Calu3 (cell line): ENCODE measurements around the gene SHISA2. TPM values are rescaled to one million over a fixed set of nuclear protein-coding genes. Genes with fewer than 3 reads are reported as not detected.

Experiments
- BruUV-seq: library from RNA; stranded (reverse); fragments of 400-500 nt; replicated peaks from 2 replicates; lab custom pipeline; 2021; lab: Mats Ljungman, UMichigan
- CTCF ChIA-PET: fragments of 300-600 bp; sonication (Branson Sonifier 250); formaldehyde crosslinking; loops from one replicate; lab custom pipeline; 2022; ENCODE audit warnings: antibody characterized with exemption; lab: Charles Lee
- DNase-seq: peaks from one replicate; pipeline ENCODE4 v3.0.0; 2022
- H3K27ac Mint-ChIP-seq: one replicate; pipeline ENCODE4 v1.8.0; 2022; ENCODE audit warnings: mixed read lengths; ENCODE audit not compliant: unreplicated experiment
- H3K27me3 Mint-ChIP-seq: one replicate; pipeline ENCODE4 v1.8.0; 2022; ENCODE audit warnings: mixed read lengths; ENCODE audit not compliant: unreplicated experiment
- H3K36me3 Mint-ChIP-seq: one replicate; pipeline ENCODE4 v1.8.0; 2022; ENCODE audit warnings: mild to moderate bottlenecking, moderate library complexity, mixed read lengths; ENCODE audit not compliant: insufficient read depth, unreplicated experiment
- H3K4me1 Mint-ChIP-seq: one replicate; pipeline ENCODE4 v1.8.0; 2022; ENCODE audit warnings: mild to moderate bottlenecking, low read depth, mixed read lengths; ENCODE audit not compliant: unreplicated experiment
- H3K4me3 Mint-ChIP-seq: one replicate; pipeline ENCODE4 v1.8.0; 2022; ENCODE audit warnings: mild to moderate bottlenecking, low read depth, moderate library complexity, mixed read lengths; ENCODE audit not compliant: unreplicated experiment
- H3K9me3 Mint-ChIP-seq: one replicate; pipeline ENCODE4 v1.8.0; 2022; ENCODE audit warnings: low read depth, mixed read lengths; ENCODE audit not compliant: unreplicated experiment
- intact Hi-C: fragments of 100-400 bp; cut with micrococcal nuclease; formaldehyde crosslinking; loops from one replicate; pipeline ENCODE4 v1.10.0; 2022; ENCODE audit not compliant: unreplicated experiment
- total RNA-seq: library from RNA; stranded (reverse); gene quantifications from 2 replicates; pipeline ENCODE4 v1.2.3, GENCODE V29; 2022
- TF ChIP-seq, protein P1 (sequence below): fragments of 200-600 bp; IDR thresholded peaks from one replicate; pipeline ENCODE4 v1.8.0; 2022; ENCODE audit warnings: antibody characterized with exemption; ENCODE audit not compliant: unreplicated experiment

Gene SHISA2
- total RNA-seq, 1 experiment from 2014 or later = 23.2 TPM

DNA sequence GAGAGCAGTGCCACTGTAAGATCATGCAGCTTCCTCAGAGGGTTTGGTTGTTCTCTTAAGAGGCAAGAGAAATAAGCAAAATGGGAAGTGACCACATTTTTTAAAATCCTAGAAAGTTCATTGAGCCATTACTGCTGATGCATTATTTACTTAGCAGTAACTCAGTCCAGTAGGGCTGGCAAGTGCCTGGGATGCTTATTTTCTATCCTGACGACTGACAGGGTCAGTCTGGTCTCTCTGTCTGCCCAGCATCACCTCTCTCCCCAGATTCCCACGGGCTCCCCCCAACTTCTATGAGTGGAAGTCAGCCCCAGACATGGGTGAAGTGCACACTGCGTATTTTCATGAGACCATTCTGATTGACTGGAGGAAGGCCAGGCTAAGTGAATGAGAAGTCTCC, 10.4 kb downstream of the SHISA2 start:
- intact Hi-C loops = no loop called here
- H3K27me3 Mint-ChIP-seq = no peaks in the 10 kb centered on the region
- no peaks in the 10 kb centered on the region for H3K4me1 Mint-ChIP-seq
- CTCF ChIA-PET = interaction anchor here (0.5 kb wide), 1 partner anchor 602 kb away, joined by 3 read pairs; no protein-coding TSS in a partner anchor
- TF ChIP-seq, protein P1, sequence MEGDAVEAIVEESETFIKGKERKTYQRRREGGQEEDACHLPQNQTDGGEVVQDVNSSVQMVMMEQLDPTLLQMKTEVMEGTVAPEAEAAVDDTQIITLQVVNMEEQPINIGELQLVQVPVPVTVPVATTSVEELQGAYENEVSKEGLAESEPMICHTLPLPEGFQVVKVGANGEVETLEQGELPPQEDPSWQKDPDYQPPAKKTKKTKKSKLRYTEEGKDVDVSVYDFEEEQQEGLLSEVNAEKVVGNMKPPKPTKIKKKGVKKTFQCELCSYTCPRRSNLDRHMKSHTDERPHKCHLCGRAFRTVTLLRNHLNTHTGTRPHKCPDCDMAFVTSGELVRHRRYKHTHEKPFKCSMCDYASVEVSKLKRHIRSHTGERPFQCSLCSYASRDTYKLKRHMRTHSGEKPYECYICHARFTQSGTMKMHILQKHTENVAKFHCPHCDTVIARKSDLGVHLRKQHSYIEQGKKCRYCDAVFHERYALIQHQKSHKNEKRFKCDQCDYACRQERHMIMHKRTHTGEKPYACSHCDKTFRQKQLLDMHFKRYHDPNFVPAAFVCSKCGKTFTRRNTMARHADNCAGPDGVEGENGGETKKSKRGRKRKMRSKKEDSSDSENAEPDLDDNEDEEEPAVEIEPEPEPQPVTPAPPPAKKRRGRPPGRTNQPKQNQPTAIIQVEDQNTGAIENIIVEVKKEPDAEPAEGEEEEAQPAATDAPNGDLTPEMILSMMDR = no peak
- no peaks in the 10 kb centered on the region for H3K36me3 Mint-ChIP-seq
- H3K9me3 Mint-ChIP-seq = no peaks in the 10 kb centered on the region
- BruUV-seq = no TSS peak
- no peak overlapping the region for H3K27ac Mint-ChIP-seq
- no peak for DNase-seq
- H3K4me3 Mint-ChIP-seq = no peak overlapping the region

DNA sequence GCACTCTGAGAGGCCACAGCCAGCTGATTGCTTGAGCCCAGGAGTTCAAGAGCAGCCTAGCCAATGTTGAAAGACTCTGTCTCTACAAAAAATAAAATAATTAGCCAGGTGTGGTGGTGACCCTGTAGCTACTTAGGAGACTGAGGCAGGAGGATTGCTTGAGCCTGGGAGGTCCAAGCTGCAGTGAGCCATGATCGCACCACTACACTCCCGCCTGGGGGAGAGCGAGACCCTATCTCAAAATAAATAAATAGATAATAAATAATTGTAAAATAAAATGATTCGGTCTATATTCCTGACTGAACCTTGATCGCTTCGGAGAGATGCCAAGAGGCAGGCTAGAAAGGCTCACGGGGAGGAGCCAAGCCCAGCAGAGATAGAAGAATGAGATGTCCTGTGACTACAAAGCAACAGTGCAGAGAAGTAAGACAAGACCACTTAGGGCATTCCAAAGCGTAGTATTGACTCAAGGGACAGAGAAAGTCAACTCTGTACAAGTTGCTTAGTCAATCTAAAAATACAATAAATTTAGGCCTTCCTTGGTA, 12.8 kb downstream of the SHISA2 start:
- CTCF ChIA-PET = no interaction called here
- Mint-ChIP-seq H3K36me3 (no peaks in the 10 kb centered on the region), H3K9me3 (peaks cover 3% of the 10 kb centered on the region), H3K4me3 (no peak overlapping the region), H3K4me1 (no peaks in the 10 kb centered on the region), H3K27me3 (no peaks in the 10 kb centered on the region), H3K27ac (no peak overlapping the region)
- intact Hi-C loops = no loop called here
- TF ChIP-seq, protein P1 = no peak
- no TSS peak for BruUV-seq
- DNase-seq = no peak

DNA sequence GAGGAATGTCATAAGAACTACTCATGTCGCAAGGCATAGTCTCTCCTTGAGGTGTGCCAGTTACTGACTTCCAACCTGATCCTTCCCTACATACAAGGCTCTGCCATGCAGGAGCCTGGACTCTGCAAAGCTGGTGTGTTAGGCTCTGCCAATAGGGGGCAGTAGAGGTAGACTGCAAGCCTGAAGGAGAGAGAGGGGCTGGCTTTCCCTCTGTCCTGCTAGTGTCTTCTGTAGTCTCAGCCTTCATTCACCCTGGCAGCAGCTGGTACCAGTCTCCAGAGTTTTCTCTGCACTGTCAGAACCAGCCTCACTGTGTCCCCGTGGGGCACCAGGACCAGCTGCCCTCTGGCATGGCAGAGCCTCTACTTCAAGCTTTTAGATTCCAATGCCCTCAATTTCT, 14.5 kb downstream of the SHISA2 start:
- DNase-seq = no peak
- Mint-ChIP-seq H3K9me3 (peaks cover 3% of the 10 kb centered on the region), H3K27me3 (no peaks in the 10 kb centered on the region), H3K4me1 (no peaks in the 10 kb centered on the region), H3K27ac (no peak overlapping the region), H3K36me3 (no peaks in the 10 kb centered on the region), H3K4me3 (no peak overlapping the region)
- CTCF ChIA-PET = no interaction called here
- intact Hi-C loops = no loop called here
- TF ChIP-seq, protein P1 = peak; percentile 26
- BruUV-seq = no TSS peak

DNA sequence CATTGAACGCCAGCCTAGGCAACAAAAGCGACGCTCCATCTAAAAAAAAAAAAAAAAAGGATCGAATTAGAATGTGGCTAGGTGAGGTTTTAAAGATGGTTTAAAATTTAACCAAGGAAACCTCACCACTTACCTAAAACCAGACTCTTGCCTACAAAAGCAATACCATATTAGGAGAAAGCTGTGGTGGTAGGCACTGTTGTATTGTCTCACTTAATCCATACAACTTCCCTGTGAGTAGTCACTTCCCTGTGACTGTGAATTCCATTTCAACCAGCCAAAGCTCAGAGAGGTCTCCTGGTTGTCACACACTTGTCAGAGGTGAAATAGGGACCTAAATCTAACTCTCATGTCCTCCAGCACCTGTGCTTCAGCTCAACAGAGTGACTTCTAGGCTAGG, 15.4 kb downstream of the SHISA2 start:
- Mint-ChIP-seq H3K4me1 (no peaks in the 10 kb centered on the region), H3K36me3 (no peaks in the 10 kb centered on the region), H3K4me3 (no peak overlapping the region), H3K27ac (no peak overlapping the region), H3K9me3 (peaks cover 3% of the 10 kb centered on the region), H3K27me3 (no peaks in the 10 kb centered on the region)
- CTCF ChIA-PET = interaction anchor here (0.7 kb wide), 1 partner anchor 207 kb away, joined by 3 read pairs; no protein-coding TSS in a partner anchor
- BruUV-seq = no TSS peak
- DNase-seq = no peak
- intact Hi-C loops = no loop called here
- TF ChIP-seq, protein P1 = no peak
